Measurements from ENCODE around the gene HMGCR.

HMGCR gene

DNA sequence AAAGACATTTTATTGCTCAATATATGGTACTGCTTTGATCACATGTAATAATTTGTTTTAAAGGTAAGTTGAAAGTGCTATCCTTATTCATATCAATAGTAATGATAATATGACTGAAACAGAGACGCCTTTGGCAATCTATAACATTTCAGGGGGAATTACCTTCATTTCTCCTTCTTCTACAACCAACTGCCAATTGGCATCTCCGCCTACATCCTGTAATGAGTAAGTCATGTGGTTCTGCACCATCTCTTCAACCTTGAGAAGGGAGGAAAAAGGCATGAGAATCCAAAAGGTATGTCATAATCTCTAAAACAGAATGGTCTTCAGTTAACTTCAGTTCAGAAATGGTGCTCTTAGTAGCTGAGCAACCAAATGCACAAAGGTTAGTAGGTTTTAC is 52.4 kb downstream of the HMGCR start:
- no peak for DNase-seq

DNA sequence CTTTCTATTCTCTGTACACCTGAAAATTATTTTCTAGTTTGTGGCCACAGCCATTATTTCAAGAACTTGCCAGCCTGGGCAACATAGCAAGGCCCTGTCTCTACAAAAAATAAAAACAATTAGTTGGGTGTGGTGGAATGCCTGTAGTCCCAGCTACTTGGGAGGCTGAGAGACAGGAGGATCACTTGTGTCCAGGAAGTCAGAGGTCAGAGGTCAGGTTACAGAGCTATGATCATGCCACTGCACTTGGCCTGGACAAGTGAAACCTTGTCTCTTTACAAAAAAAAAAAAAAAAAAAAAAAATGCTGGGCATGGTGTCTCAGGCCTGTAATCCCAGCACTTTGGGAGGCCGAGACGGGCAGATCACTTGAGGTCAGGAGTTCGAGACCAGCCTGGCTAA is 58.3 kb downstream of the HMGCR start:
- no peak for DNase-seq

DNA sequence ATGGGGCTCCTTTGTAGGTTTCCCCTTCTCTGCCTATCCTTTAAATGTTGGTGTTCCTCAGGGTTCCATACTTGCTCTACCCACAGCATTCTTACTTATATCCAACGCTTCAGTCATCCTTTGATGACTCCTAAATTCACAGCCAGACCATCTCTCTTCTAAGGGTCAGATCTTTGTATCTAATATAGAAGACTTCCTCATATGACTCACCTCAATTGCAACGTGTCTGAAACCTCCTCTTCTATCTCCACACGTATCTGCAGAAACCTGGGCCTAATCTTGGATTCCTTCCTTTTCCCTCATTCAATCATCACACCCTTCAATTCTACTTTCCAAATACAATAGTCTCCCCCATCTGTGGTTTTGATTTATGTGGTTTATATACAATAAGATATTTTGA is 68.3 kb downstream of the HMGCR start:
- DNase-seq, result no peak
